ENCODE data around the gene PDPN.

Gene PDPN

GRCh38 chr1:13573586-13573985 is 10.0 kb upstream of the PDPN start:
- H3K4me3 ChIP-seq (ENCODE audit: control insufficient read depth in 1 of 7, extremely low read depth in 1 of 7, insufficient read depth in 4 of 7, low read depth in 2 of 7, low read length in 6 of 7): no peak overlapping the region
- CTCF ChIA-PET: no interaction called here
- no peaks in the 10 kb centered on the region for H3K36me3 ChIP-seq (ENCODE audit: control insufficient read depth in 4 of 4, insufficient read depth in 4 of 4, low read length in 3 of 4)
- DNase-seq: no peak
- POLR2A ChIA-PET: no interaction called here
- no peaks in the 10 kb centered on the region for H3K9me3 ChIP-seq (ENCODE audit: control extremely low read depth in 1 of 5, control insufficient read depth in 4 of 5, insufficient read depth in 2 of 5, low read depth in 1 of 5, low read length in 4 of 5)
- no peak overlapping the region for H3K27ac ChIP-seq (ENCODE audit: insufficient read depth in 1 of 2, low read depth in 1 of 2, low read length in 2 of 2, poor library complexity in 1 of 2, severe bottlenecking in 2 of 2)
- WGBS (ENCODE audit: insufficient coverage): 100% methylated on average over 4 of the region's 4 CpGs
- H3K27me3 ChIP-seq (replicated peaks in 2 of 5; ENCODE audit: control insufficient read depth in 4 of 5, insufficient read depth in 5 of 5, low read length in 4 of 5): peaks cover 0 to 45% (median 8%) of the 10 kb centered on the region in 5 experiments
- H3K4me1 ChIP-seq (ENCODE audit: control extremely low read depth in 1 of 4, control insufficient read depth in 4 of 4, insufficient read depth in 4 of 4, low read length in 3 of 4): no peaks in the 10 kb centered on the region

- H3K36me3 ChIP-seq (ENCODE audit: control insufficient read depth in 4 of 4, insufficient read depth in 4 of 4, low read length in 3 of 4): no peaks in the 10 kb centered on the region
- CTCF ChIA-PET: no interaction called here
- no peak overlapping the region for H3K4me3 ChIP-seq (ENCODE audit: control insufficient read depth in 1 of 7, extremely low read depth in 1 of 7, insufficient read depth in 4 of 7, low read depth in 2 of 7, low read length in 6 of 7)
- no peak overlapping the region for H3K27ac ChIP-seq (ENCODE audit: insufficient read depth in 1 of 2, low read depth in 1 of 2, low read length in 2 of 2, poor library complexity in 1 of 2, severe bottlenecking in 2 of 2)
- no peaks in the 10 kb centered on the region for H3K9me3 ChIP-seq (ENCODE audit: control extremely low read depth in 1 of 5, control insufficient read depth in 4 of 5, insufficient read depth in 2 of 5, low read depth in 1 of 5, low read length in 4 of 5)
- DNase-seq: no peak
- WGBS (ENCODE audit: insufficient coverage): 87% methylated on average over 11 of the region's 11 CpGs
- peaks cover 2 to 57% (median 11%) of the 10 kb centered on the region in 5 experiments for H3K27me3 ChIP-seq (replicated peaks in 2 of 5; ENCODE audit: control insufficient read depth in 4 of 5, insufficient read depth in 5 of 5, low read length in 4 of 5)
- H3K4me1 ChIP-seq (ENCODE audit: control extremely low read depth in 1 of 4, control insufficient read depth in 4 of 4, insufficient read depth in 4 of 4, low read length in 3 of 4): no peaks in the 10 kb centered on the region
- POLR2A ChIA-PET: no interaction called here
Measured at GRCh38 chr1:13576926-13577325, 6.7 kb upstream of the PDPN start.

- ChIA-PET CTCF (no interaction called here), POLR2A (interaction anchor here (0.6 kb wide), 1 partner anchor 17 kb away, joined by 3 read pairs; no protein-coding TSS in a partner anchor)
- no peaks in the 10 kb centered on the region for H3K9me3 ChIP-seq (ENCODE audit: control extremely low read depth in 1 of 5, control insufficient read depth in 4 of 5, insufficient read depth in 2 of 5, low read depth in 1 of 5, low read length in 4 of 5)
- no peaks in the 10 kb centered on the region for H3K4me1 ChIP-seq (ENCODE audit: control extremely low read depth in 1 of 4, control insufficient read depth in 4 of 4, insufficient read depth in 4 of 4, low read length in 3 of 4)
- 86% methylated on average over 7 of the region's 8 CpGs for WGBS (ENCODE audit: insufficient coverage)
- no peaks in the 10 kb centered on the region for H3K36me3 ChIP-seq (ENCODE audit: control insufficient read depth in 4 of 4, insufficient read depth in 4 of 4, low read length in 3 of 4)
- peaks cover 8 to 63% (median 17%) of the 10 kb centered on the region in 5 experiments for H3K27me3 ChIP-seq (replicated peaks in 2 of 5; ENCODE audit: control insufficient read depth in 4 of 5, insufficient read depth in 5 of 5, low read length in 4 of 5)
- no peak overlapping the region for H3K27ac ChIP-seq (ENCODE audit: insufficient read depth in 1 of 2, low read depth in 1 of 2, low read length in 2 of 2, poor library complexity in 1 of 2, severe bottlenecking in 2 of 2)
- H3K4me3 ChIP-seq (ENCODE audit: control insufficient read depth in 1 of 7, extremely low read depth in 1 of 7, insufficient read depth in 4 of 7, low read depth in 2 of 7, low read length in 6 of 7): no peak overlapping the region
- no peak for DNase-seq
Measured at GRCh38 chr1:13577846-13578245, 5.8 kb upstream of the PDPN start.

- H3K9me3 ChIP-seq (ENCODE audit: control extremely low read depth in 1 of 5, control insufficient read depth in 4 of 5, insufficient read depth in 2 of 5, low read depth in 1 of 5, low read length in 4 of 5): no peaks in the 10 kb centered on the region
- H3K27ac ChIP-seq (ENCODE audit: insufficient read depth in 1 of 2, low read depth in 1 of 2, low read length in 2 of 2, poor library complexity in 1 of 2, severe bottlenecking in 2 of 2): no peak overlapping the region
- H3K27me3 ChIP-seq (replicated peaks in 2 of 5; ENCODE audit: control insufficient read depth in 4 of 5, insufficient read depth in 5 of 5, low read length in 4 of 5): peaks cover 9 to 89% (median 38%) of the 10 kb centered on the region in 5 experiments
- WGBS (ENCODE audit: insufficient coverage): 73% methylated on average over 5 of the region's 5 CpGs
- CTCF ChIA-PET: no interaction called here
- no peak overlapping the region for H3K4me3 ChIP-seq (ENCODE audit: control insufficient read depth in 1 of 7, extremely low read depth in 1 of 7, insufficient read depth in 4 of 7, low read depth in 2 of 7, low read length in 6 of 7)
- POLR2A ChIA-PET: no interaction called here
- DNase-seq: no peak
- H3K4me1 ChIP-seq (ENCODE audit: control extremely low read depth in 1 of 4, control insufficient read depth in 4 of 4, insufficient read depth in 4 of 4, low read length in 3 of 4): peaks cover 0 to 9% (median 2%) of the 10 kb centered on the region in 4 experiments
- H3K36me3 ChIP-seq (ENCODE audit: control insufficient read depth in 4 of 4, insufficient read depth in 4 of 4, low read length in 3 of 4): no peaks in the 10 kb centered on the region
Measured at GRCh38 chr1:13581446-13581845, 2.2 kb upstream of the PDPN start.

GRCh38 chr1:13582713-13583443 is 754 bp upstream of the PDPN start:
- Histone ChIP-seq H3K9me3 (ENCODE audit: control extremely low read depth in 1 of 5, control insufficient read depth in 4 of 5, insufficient read depth in 2 of 5, low read depth in 1 of 5, low read length in 4 of 5) (peaks cover 0 to 1% (median 0%) of the 10 kb centered on the region in 5 experiments), H3K36me3 (ENCODE audit: control insufficient read depth in 4 of 4, insufficient read depth in 4 of 4, low read length in 3 of 4) (no peaks in the 10 kb centered on the region), H3K27ac (ENCODE audit: insufficient read depth in 1 of 2, low read depth in 1 of 2, low read length in 2 of 2, poor library complexity in 1 of 2, severe bottlenecking in 2 of 2) (no peak overlapping the region), H3K27me3 (replicated peaks in 2 of 5; ENCODE audit: control insufficient read depth in 4 of 5, insufficient read depth in 5 of 5, low read length in 4 of 5) (peaks cover 9 to 91% (median 41%) of the 10 kb centered on the region in 5 experiments), H3K4me3 (ENCODE audit: control insufficient read depth in 1 of 7, extremely low read depth in 1 of 7, insufficient read depth in 4 of 7, low read depth in 2 of 7, low read length in 6 of 7) (no peak overlapping the region), H3K4me1 (ENCODE audit: control extremely low read depth in 1 of 4, control insufficient read depth in 4 of 4, insufficient read depth in 4 of 4, low read length in 3 of 4) (peaks cover 0 to 9% (median 2%) of the 10 kb centered on the region in 4 experiments)
- 27% methylated on average over 20 of the region's 27 CpGs for WGBS (ENCODE audit: insufficient coverage)
- POLR2A ChIA-PET: no interaction called here
- CTCF ChIA-PET: no interaction called here
- DNase-seq: no peak

- H3K4me1 ChIP-seq (ENCODE audit: control extremely low read depth in 1 of 4, control insufficient read depth in 4 of 4, insufficient read depth in 4 of 4, low read length in 3 of 4): peaks cover 0 to 9% (median 2%) of the 10 kb centered on the region in 4 experiments
- H3K27me3 ChIP-seq (replicated peaks in 2 of 5; ENCODE audit: control insufficient read depth in 4 of 5, insufficient read depth in 5 of 5, low read length in 4 of 5): peaks cover 12 to 92% (median 45%) of the 10 kb centered on the region in 5 experiments
- POLR2A ChIA-PET: no interaction called here
- no peaks in the 10 kb centered on the region for H3K36me3 ChIP-seq (ENCODE audit: control insufficient read depth in 4 of 4, insufficient read depth in 4 of 4, low read length in 3 of 4)
- H3K27ac ChIP-seq (ENCODE audit: insufficient read depth in 1 of 2, low read depth in 1 of 2, low read length in 2 of 2, poor library complexity in 1 of 2, severe bottlenecking in 2 of 2): no peak overlapping the region
- peaks cover 0 to 1% (median 0%) of the 10 kb centered on the region in 5 experiments for H3K9me3 ChIP-seq (ENCODE audit: control extremely low read depth in 1 of 5, control insufficient read depth in 4 of 5, insufficient read depth in 2 of 5, low read depth in 1 of 5, low read length in 4 of 5)
- peak in 1 of 3 donors; percentile 4 for DNase-seq
- CTCF ChIA-PET: no interaction called here
- H3K4me3 ChIP-seq (ENCODE audit: control insufficient read depth in 1 of 7, extremely low read depth in 1 of 7, insufficient read depth in 4 of 7, low read depth in 2 of 7, low read length in 6 of 7): peak overlapping the region in 2 of 7 experiments; percentile 29 to 48
- 11% methylated on average over 41 of the region's 47 CpGs for WGBS (ENCODE audit: insufficient coverage)
Measured at GRCh38 chr1:13583966-13584791, 547 bp downstream of the PDPN start.
